Stimulated activated CD8-positive, alpha-beta memory T cell treated with anti-CD3 and anti-CD28 coated beads, Interleukin-7, amount 100 ng/mL, for 1 hour (primary cell): ENCODE measurements around the gene ADIPOR1.
A peak's percentile ranks its signal among the peaks of the same experiment; 100 is the strongest.
"Not testable (repeated sequence)": the region's sequence is repeated elsewhere in the genome, so short reads cannot be mapped to it uniquely, and the experiment has no call there.

Experiments
- DNase-seq, 2 donors: peaks; one replicate each; pipeline ENCODE4 v3.0.0-alpha.2; 2020; ENCODE audit warnings: low read depth in 2 of 2

Gene ADIPOR1

GRCh38 chr1:202938287-202938925, 19.7 kb downstream of the ADIPOR1 start:
- DNase-seq: no peak

- DNase-seq: not testable (repeated sequence)
Observed at GRCh38 chr1:202936409-202936808, 21.7 kb downstream of the ADIPOR1 start.

- no peak for DNase-seq
Observed at GRCh38 chr1:202935844-202936243, 22.3 kb downstream of the ADIPOR1 start.

GRCh38 chr1:202934755-202935154, 23.4 kb downstream of the ADIPOR1 start:
- no peak for DNase-seq

- no peak for DNase-seq
Observed at GRCh38 chr1:202932476-202932875, 25.6 kb downstream of the ADIPOR1 start.

- DNase-seq: peak; percentile 90 to 91
Observed at GRCh38 chr1:202926581-202927491, 31.3 kb downstream of the ADIPOR1 start, which contains the start of gene KLHL12. TSS of gene KLHL12 (minus strand) at chr1:202927234. CDS start at chr1:202925162, 2,072 bp downstream.

GRCh38 chr1:202923533-202923932, 34.6 kb downstream of the ADIPOR1 start:
- DNase-seq: no peak

GRCh38 chr1:202919615-202920014, 38.5 kb downstream of the ADIPOR1 start:
- DNase-seq: no peak

- no peak for DNase-seq
Observed at GRCh38 chr1:202915146-202915545, 43.0 kb downstream of the ADIPOR1 start.

- DNase-seq: not testable (repeated sequence)
Observed at GRCh38 chr1:202912476-202912875, 45.6 kb downstream of the ADIPOR1 start.

GRCh38 chr1:202909494-202909893, 48.6 kb downstream of the ADIPOR1 start:
- DNase-seq: no peak

GRCh38 chr1:202908998-202909397, 49.1 kb downstream of the ADIPOR1 start:
- no peak for DNase-seq

GRCh38 chr1:202905331-202905730, 52.8 kb downstream of the ADIPOR1 start:
- no peak for DNase-seq

GRCh38 chr1:202903808-202904207, 54.3 kb downstream of the ADIPOR1 start:
- not testable (repeated sequence) for DNase-seq

GRCh38 chr1:202901555-202901954, 56.6 kb downstream of the ADIPOR1 start:
- no peak for DNase-seq

GRCh38 chr1:202892501-202892900, 65.6 kb downstream of the ADIPOR1 start:
- no peak for DNase-seq
